Activated CD4-positive, alpha-beta T cell treated with anti-CD3 and anti-CD28 coated beads, Interleukin-2, amount 10 ng/mL, durations not matched to agents 24 days and 14 days (primary cell): ENCODE results near the gene CTSD. TPM values are rescaled to one million over a fixed set of nuclear protein-coding genes. Genes with fewer than 3 reads are reported as not detected.

ENCODE experiments used
- DNase-seq: peaks from one replicate; pipeline ENCODE4 v3.0.0; 2022
- H3K27ac Mint-ChIP-seq: one replicate; pipeline ENCODE4 v1.8.0; 2022; ENCODE audit warnings: mild to moderate bottlenecking, mixed read lengths
- H3K27me3 Mint-ChIP-seq: one replicate; pipeline ENCODE4 v1.8.0; 2022; ENCODE audit warnings: mixed read lengths
- H3K36me3 Mint-ChIP-seq: one replicate; pipeline ENCODE4 v1.8.0; 2022; ENCODE audit warnings: low read depth, mild to moderate bottlenecking, mixed read lengths
- H3K4me1 Mint-ChIP-seq: one replicate; pipeline ENCODE4 v1.8.0; 2021; ENCODE audit warnings: mixed read lengths
- H3K4me3 Mint-ChIP-seq: one replicate; pipeline ENCODE4 v1.8.0; 2022; ENCODE audit warnings: mild to moderate bottlenecking, moderate library complexity, mixed read lengths
- H3K9me3 Mint-ChIP-seq: one replicate; pipeline ENCODE4 v1.8.0; 2021; ENCODE audit warnings: mixed read lengths
- intact Hi-C: fragments of 100-400 bp; cut with micrococcal nuclease; formaldehyde crosslinking; loops from one replicate; pipeline ENCODE4 v1.15.1; 2023
- total RNA-seq: library from RNA; stranded (reverse); gene quantifications from 2 replicates; pipeline ENCODE4 v1.2.3, GENCODE V29; 2022

The CTSD gene
- total RNA-seq, 1 donor from 2014 or later, result 59.8 TPM

GRCh38 chr11:1733009-1733715 lies 30.6 kb downstream of the CTSD start:
- Mint-ChIP-seq H3K27me3 (peaks cover 10% of the 10 kb centered on the region), H3K4me3 (no peak overlapping the region), H3K27ac (no peak overlapping the region), H3K36me3 (peaks cover 2% of the 10 kb centered on the region), H3K4me1 (peaks cover 8% of the 10 kb centered on the region), H3K9me3 (peaks cover 23% of the 10 kb centered on the region)
- no peak for DNase-seq
- intact Hi-C loops, result no loop called here

GRCh38 chr11:1732418-1733008 lies 31.2 kb downstream of the CTSD start:
- Mint-ChIP-seq H3K27ac (no peak overlapping the region), H3K27me3 (peaks cover 15% of the 10 kb centered on the region), H3K9me3 (peaks cover 17% of the 10 kb centered on the region), H3K4me3 (no peak overlapping the region), H3K36me3 (peaks cover 2% of the 10 kb centered on the region), H3K4me1 (peaks cover 8% of the 10 kb centered on the region)
- intact Hi-C loops, result no loop called here
- DNase-seq, result no peak

GRCh38 chr11:1731451-1732059 lies 32.2 kb downstream of the CTSD start:
- no peak for DNase-seq
- H3K27me3 Mint-ChIP-seq, result peaks cover 15% of the 10 kb centered on the region
- H3K4me1 Mint-ChIP-seq, result peaks cover 8% of the 10 kb centered on the region
- H3K9me3 Mint-ChIP-seq, result peaks cover 14% of the 10 kb centered on the region
- peaks cover under 1% of the 10 kb centered on the region for H3K36me3 Mint-ChIP-seq
- H3K27ac Mint-ChIP-seq, result no peak overlapping the region
- H3K4me3 Mint-ChIP-seq, result no peak overlapping the region
- intact Hi-C loops, result no loop called here

DNA sequence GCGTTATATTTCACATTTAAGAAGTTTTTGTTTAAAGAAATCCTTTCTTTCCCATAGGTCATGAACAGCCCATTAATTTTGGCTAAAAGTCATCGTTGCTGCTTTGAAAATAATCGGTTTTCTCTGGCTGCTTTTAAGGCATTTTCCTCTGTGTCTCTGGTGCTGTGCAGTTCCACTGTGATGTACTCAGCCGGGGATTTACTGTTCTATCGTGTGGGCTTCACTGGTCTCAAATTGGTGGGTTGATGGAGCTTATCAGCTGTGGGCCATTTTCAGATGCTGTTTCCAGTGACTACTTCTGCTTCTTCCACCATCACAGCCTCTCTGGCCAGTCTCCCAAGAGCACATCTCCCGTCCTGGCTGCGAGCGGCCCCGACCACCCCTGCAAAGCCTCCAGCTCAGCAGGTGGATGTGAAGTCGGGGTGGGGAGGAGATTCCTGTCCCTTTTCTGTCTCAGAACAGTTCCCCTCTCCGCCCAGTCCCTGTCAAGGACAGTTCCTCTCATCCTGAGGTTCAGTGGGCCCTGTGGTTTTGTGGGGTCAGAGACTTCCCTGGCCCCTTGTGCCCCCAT lies 33.6 kb downstream of the CTSD start:
- Mint-ChIP-seq H3K36me3 (no peaks in the 10 kb centered on the region), H3K27ac (no peak overlapping the region), H3K4me3 (no peak overlapping the region), H3K4me1 (peaks cover 8% of the 10 kb centered on the region), H3K27me3 (peaks cover 18% of the 10 kb centered on the region), H3K9me3 (peaks cover 3% of the 10 kb centered on the region)
- intact Hi-C loops, result no loop called here
- no peak for DNase-seq

- DNase-seq, result no peak
- Mint-ChIP-seq H3K36me3 (no peaks in the 10 kb centered on the region), H3K27ac (no peak overlapping the region), H3K27me3 (peaks cover 18% of the 10 kb centered on the region), H3K4me3 (no peak overlapping the region), H3K9me3 (peaks cover 3% of the 10 kb centered on the region), H3K4me1 (peaks cover 8% of the 10 kb centered on the region)
- intact Hi-C loops, result no loop called here
Measured at GRCh38 chr11:1729692-1730011, 34.1 kb downstream of the CTSD start.

- Mint-ChIP-seq H3K27ac (peak overlapping the region; percentile 4), H3K36me3 (no peaks in the 10 kb centered on the region), H3K4me1 (peaks cover 8% of the 10 kb centered on the region), H3K4me3 (peak overlapping the region; percentile 13), H3K9me3 (peaks cover 3% of the 10 kb centered on the region), H3K27me3 (peaks cover 19% of the 10 kb centered on the region)
- no peak for DNase-seq
- intact Hi-C loops, result no loop called here
Measured at GRCh38 chr11:1728931-1729691, 34.6 kb downstream of the CTSD start.

DNA sequence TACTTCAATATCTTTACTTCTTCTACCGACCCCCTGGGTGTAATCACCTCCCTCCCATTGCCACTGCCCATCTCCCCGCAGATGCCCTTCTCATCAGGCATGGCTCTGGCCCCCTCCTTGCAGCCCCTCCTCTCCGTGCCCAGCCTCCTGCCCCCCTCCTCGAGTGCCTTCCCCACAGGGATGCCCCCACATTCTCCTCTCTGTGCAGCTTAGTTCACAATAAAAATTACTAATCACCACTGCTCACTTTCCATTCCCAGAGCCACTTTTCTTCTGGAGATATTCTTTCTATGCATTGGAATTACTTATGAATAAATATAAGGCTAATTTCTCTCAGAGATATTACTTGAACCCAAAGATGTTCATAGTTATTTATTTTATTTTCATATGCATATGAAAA lies 35.4 kb downstream of the CTSD start:
- no peak overlapping the region for H3K27ac Mint-ChIP-seq
- peaks cover 6% of the 10 kb centered on the region for H3K4me1 Mint-ChIP-seq
- no peaks in the 10 kb centered on the region for H3K36me3 Mint-ChIP-seq

GRCh38 chr11:1727861-1728260 lies 35.9 kb downstream of the CTSD start:
- DNase-seq, result no peak
- Mint-ChIP-seq H3K36me3 (no peaks in the 10 kb centered on the region), H3K4me3 (no peak overlapping the region), H3K27ac (no peak overlapping the region), H3K27me3 (peaks cover 19% of the 10 kb centered on the region), H3K4me1 (peaks cover 6% of the 10 kb centered on the region), H3K9me3 (peaks cover 3% of the 10 kb centered on the region)
- intact Hi-C loops, result no loop called here

More for the DNA sequence above, 35.4 kb downstream of the CTSD start:
- intact Hi-C loops, result no loop called here
- DNase-seq, result no peak
- peaks cover 19% of the 10 kb centered on the region for H3K27me3 Mint-ChIP-seq
- H3K4me3 Mint-ChIP-seq, result no peak overlapping the region
- peaks cover 3% of the 10 kb centered on the region for H3K9me3 Mint-ChIP-seq

DNA sequence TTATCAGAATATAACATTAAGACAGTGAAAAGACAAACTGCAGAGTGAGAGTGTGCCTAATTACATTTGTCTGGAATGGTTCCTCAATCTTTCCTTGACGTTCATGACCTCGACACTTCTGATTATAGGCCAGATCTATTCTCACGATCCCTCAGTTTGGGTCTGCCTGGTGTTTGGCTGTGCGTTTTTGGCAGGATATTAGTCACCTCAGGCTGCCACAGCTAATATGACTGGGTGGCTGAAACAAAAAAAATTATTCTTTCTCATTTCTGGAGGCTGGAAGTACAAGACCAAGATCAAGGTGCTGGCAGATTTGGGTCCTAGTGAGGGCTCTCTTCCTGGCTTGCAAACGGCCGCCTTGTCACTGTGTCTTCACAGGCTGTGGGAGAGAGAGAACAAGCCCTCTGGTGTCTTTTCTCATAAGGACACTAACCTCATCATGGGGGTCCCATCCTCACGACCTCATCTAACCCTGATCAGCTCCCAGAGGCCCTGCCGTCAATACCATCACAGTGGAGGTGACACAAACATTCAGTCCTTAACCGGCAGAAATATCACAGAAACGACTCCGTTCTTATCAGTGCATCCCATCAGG lies 36.5 kb downstream of the CTSD start:
- H3K27ac Mint-ChIP-seq, result no peak overlapping the region
- no peak for DNase-seq
- H3K4me3 Mint-ChIP-seq, result no peak overlapping the region
- peaks cover 19% of the 10 kb centered on the region for H3K27me3 Mint-ChIP-seq
- intact Hi-C loops, result no loop called here
- peaks cover 6% of the 10 kb centered on the region for H3K4me1 Mint-ChIP-seq
- peaks cover 3% of the 10 kb centered on the region for H3K9me3 Mint-ChIP-seq
- H3K36me3 Mint-ChIP-seq, result no peaks in the 10 kb centered on the region

- Mint-ChIP-seq H3K36me3 (no peaks in the 10 kb centered on the region), H3K27ac (no peak overlapping the region), H3K4me1 (no peaks in the 10 kb centered on the region), H3K9me3 (no peaks in the 10 kb centered on the region), H3K27me3 (peaks cover 1% of the 10 kb centered on the region), H3K4me3 (no peak overlapping the region)
- intact Hi-C loops, result no loop called here
- no peak for DNase-seq
Measured at GRCh38 chr11:1719781-1720180, 43.9 kb downstream of the CTSD start.

DNA sequence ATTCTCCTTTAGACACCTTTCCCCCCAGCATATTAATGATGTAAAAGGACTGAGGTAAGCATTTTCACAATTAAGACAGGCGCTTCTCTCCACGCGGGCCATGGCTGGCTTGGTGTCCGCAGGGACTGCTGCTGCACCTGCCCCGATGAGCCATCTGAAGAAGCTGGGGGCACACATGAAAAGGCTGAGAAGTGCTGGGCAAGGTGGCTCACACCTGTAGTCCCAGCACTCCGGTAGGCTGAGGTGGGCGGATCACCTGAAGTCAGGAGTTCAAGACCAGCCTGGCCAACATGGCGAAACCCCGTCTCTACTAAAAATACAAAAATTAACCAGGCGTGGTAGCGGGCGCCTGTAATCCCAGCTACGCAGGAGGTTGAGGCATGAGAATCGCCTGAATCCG lies 45.4 kb downstream of the CTSD start:
- H3K27me3 Mint-ChIP-seq, result no peaks in the 10 kb centered on the region
- no peaks in the 10 kb centered on the region for H3K4me1 Mint-ChIP-seq
- intact Hi-C loops, result no loop called here
- H3K9me3 Mint-ChIP-seq, result no peaks in the 10 kb centered on the region
- no peak overlapping the region for H3K27ac Mint-ChIP-seq
- no peak overlapping the region for H3K4me3 Mint-ChIP-seq
- no peaks in the 10 kb centered on the region for H3K36me3 Mint-ChIP-seq
- DNase-seq, result no peak

GRCh38 chr11:1717745-1718144 lies 46.0 kb downstream of the CTSD start:
- no peaks in the 10 kb centered on the region for H3K9me3 Mint-ChIP-seq
- no peak overlapping the region for H3K4me3 Mint-ChIP-seq
- H3K36me3 Mint-ChIP-seq, result no peaks in the 10 kb centered on the region
- no peak for DNase-seq
- no peaks in the 10 kb centered on the region for H3K27me3 Mint-ChIP-seq
- no peaks in the 10 kb centered on the region for H3K4me1 Mint-ChIP-seq
- intact Hi-C loops, result no loop called here
- no peak overlapping the region for H3K27ac Mint-ChIP-seq

DNA sequence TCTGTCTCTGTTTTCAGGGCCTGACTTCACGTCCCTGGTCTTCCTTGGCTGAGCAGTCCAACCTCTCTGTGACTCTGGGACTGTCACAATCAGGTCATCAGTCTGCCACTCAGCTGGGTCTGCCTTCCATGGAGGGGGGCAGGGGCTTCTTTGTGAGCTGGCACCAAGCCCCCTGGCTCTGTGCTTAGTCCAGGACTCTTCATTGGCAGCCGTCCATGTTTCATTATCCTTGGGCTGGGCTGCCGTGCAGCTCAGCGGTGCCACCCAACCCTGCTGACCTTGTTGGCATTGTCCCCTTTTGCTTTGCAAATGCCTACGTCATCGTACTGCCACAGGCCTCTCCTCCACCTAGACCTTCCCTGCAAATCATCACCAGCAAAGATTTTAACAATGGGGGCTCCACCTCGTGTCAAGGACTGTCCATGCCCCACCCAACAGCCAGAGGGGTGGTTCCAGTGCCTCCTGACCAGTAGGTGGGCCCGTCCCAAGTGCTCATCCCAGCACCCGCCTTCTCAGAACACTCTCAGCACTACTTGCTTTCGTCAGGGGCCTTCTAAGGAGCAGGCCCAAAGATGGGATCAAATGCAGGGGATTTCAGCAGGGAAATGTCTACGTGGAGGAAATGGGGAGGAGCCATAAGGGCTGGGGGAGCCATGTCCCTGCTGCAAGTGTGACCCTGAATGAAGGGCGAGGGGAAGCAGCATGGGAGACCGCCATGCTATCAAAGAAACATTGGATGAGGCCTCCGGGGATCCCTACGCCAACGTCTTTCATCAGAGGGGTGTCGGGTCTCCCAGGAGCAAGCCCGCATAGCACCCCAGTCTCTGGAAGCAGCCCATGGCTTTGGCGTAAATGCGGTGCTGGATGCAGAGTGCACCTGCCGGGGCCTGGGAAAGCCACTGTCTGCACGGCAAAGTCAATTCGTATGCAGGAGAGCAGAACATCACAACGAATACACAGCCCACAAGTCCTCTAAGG lies 48.5 kb downstream of the CTSD start:
- H3K36me3 Mint-ChIP-seq, result no peaks in the 10 kb centered on the region
- intact Hi-C loops, result no loop called here
- no peaks in the 10 kb centered on the region for H3K9me3 Mint-ChIP-seq
- no peak for DNase-seq
- no peaks in the 10 kb centered on the region for H3K4me1 Mint-ChIP-seq
- H3K27me3 Mint-ChIP-seq, result peaks cover 3% of the 10 kb centered on the region
- H3K4me3 Mint-ChIP-seq, result no peak overlapping the region
- H3K27ac Mint-ChIP-seq, result no peak overlapping the region
